Keratinocyte (primary cell): ENCODE measurements around the gene KLHL3. TPM values are rescaled to one million over a fixed set of nuclear protein-coding genes. Genes with fewer than 3 reads are reported as not detected.

Experiments
- DNase-seq: peaks from one replicate; pipeline ENCODE4 v3.0.0-alpha.2; 2011; ENCODE audit warnings: low read depth, missing footprints, low spot score
- FAIRE-seq: peaks from 2 replicates; lab custom pipeline; 2011; peaks lifted over from hg19 to GRCh38; lab: Jason Lieb, UNC
- H2AFZ ChIP-seq: 2 replicates; pipeline ENCODE4 v1.6.0; 2012; ENCODE audit warnings: low read length, control low read depth, inconsistent platforms; ENCODE audit not compliant: control insufficient read depth
- H3K27ac ChIP-seq: 2 replicates; pipeline ENCODE4 v1.5.1; 2011; ENCODE audit warnings: low read length; ENCODE audit not compliant: control insufficient read depth, insufficient read depth
- H3K27me3 ChIP-seq: 3 replicates; pipeline ENCODE4 v1.6.0; 2011; ENCODE audit warnings: low read length; ENCODE audit not compliant: control insufficient read depth, insufficient read depth; ENCODE audit errors: extremely low read depth
- H3K36me3 ChIP-seq, 2 experiments: 2 replicates in 1 of 2; 3 replicates in 1 of 2; pipeline ENCODE4 v1.5.1; 2011; ENCODE audit warnings: low read length in 2 of 2, mild to moderate bottlenecking in 1 of 2; ENCODE audit not compliant: control insufficient read depth in 2 of 2, insufficient read depth in 2 of 2; ENCODE audit errors: extremely low read depth in 1 of 2
- H3K4me1 ChIP-seq: 3 replicates; pipeline ENCODE4 v1.5.1; 2011; ENCODE audit warnings: low read length; ENCODE audit not compliant: control insufficient read depth, insufficient read depth; ENCODE audit errors: extremely low read depth
- H3K4me2 ChIP-seq: 3 replicates; pipeline ENCODE4 v1.6.0; 2011; ENCODE audit warnings: low read depth, low read length; ENCODE audit not compliant: control insufficient read depth, insufficient read depth; ENCODE audit errors: extremely low read depth
- H3K4me3 ChIP-seq, 3 experiments: fragments of 200-600 bp in 1 of 3; sonication (generic) in 1 of 3; 2 replicates in 2 of 3; 3 replicates in 1 of 3; pipeline ENCODE4 v1.5.1; 2011 to 2016; ENCODE audit warnings: low read length in 3 of 3, mild to moderate bottlenecking in 3 of 3, control low read depth in 2 of 3, inconsistent platforms in 1 of 3, low read depth in 1 of 3, mixed read lengths in 1 of 3, mixed run types in 1 of 3, moderate library complexity in 1 of 3; ENCODE audit not compliant: control insufficient read depth in 2 of 3, insufficient read depth in 2 of 3; ENCODE audit errors: extremely low read depth in 1 of 3
- H3K79me2 ChIP-seq: 2 replicates; pipeline ENCODE4 v1.6.0; 2012; ENCODE audit warnings: low read length; ENCODE audit not compliant: control insufficient read depth, insufficient read depth
- H3K9ac ChIP-seq: 3 replicates; pipeline ENCODE4 v1.6.0; 2011; ENCODE audit warnings: low read length; ENCODE audit not compliant: control insufficient read depth, insufficient read depth; ENCODE audit errors: extremely low read depth
- H3K9me1 ChIP-seq: 3 replicates; pipeline ENCODE4 v1.6.0; 2011; ENCODE audit warnings: low read length; ENCODE audit not compliant: control insufficient read depth, insufficient read depth; ENCODE audit errors: extremely low read depth
- H3K9me3 ChIP-seq: 2 replicates; pipeline ENCODE4 v1.5.1; 2012; ENCODE audit warnings: low read depth, low read length; ENCODE audit not compliant: control insufficient read depth
- H4K20me1 ChIP-seq: 3 replicates; pipeline ENCODE4 v1.6.0; 2011; ENCODE audit warnings: low read length; ENCODE audit not compliant: control insufficient read depth, insufficient read depth; ENCODE audit errors: extremely low read depth
- CTCF ChIP-seq, 3 experiments: IDR thresholded peaks in 1 of 3; conservative IDR thresholded peaks in 1 of 3; optimal IDR thresholded peaks in 1 of 3; 2 replicates in 2 of 3; 3 replicates in 1 of 3; pipeline versions ENCODE3 to v1.5.1; 2011; ENCODE audit warnings: low read length in 3 of 3, mild to moderate bottlenecking in 3 of 3, moderate library complexity in 2 of 3, control low read depth in 1 of 3, inconsistent platforms in 1 of 3; ENCODE audit not compliant: insufficient read depth in 2 of 3; ENCODE audit errors: extremely low read depth in 1 of 3
- EZH2 ChIP-seq: IDR thresholded peaks from one replicate; pipeline ENCODE4 v1.6.1; 2012; ENCODE audit warnings: inconsistent platforms, mild to moderate bottlenecking, low read length, moderate library complexity
- dilution Hi-C: fragments of 300-500 bp; cut with MboI; formaldehyde crosslinking; loops from one replicate; pipeline ENCODE4 v1.7.0; 2020; ENCODE audit warnings: low sequenced_read_pairs; ENCODE audit not compliant: extremely low pct_ligation_motif_present
- polyA plus RNA-seq, 5 experiments: library from polyadenylated mRNA; depleted of rRNA in 3 of 5; stranded (reverse) in 3 of 5; stranded (forward) in 1 of 5; unstranded in 1 of 5; fragments of >200 nt; gene quantifications; 1 replicate in 1 of 5; 2 replicates in 3 of 5; 3 replicates in 1 of 5; pipeline versions ENCODE4 v1.2.1 to v1.2.3, GENCODE V29; 2011 to 2012; ENCODE audit warnings: missing spikeins in 2 of 5, low read depth in 1 of 5, low replicate concordance in 1 of 5

Gene KLHL3
- polyA plus RNA-seq, 1 donor (not counting 4 experiments of a cell fraction or from before 2014, with no cell fraction given), result 2.5 TPM

GRCh38 chr5:137747848-137748247, 12.0 kb upstream of the KLHL3 start:
- Histone ChIP-seq H3K79me2 (peaks cover 28% of the 10 kb centered on the region), H3K9me1 (no peaks in the 10 kb centered on the region), H3K9ac (no peak overlapping the region), H3K4me3 (no peak overlapping the region), H3K4me1 (peaks cover 8% of the 10 kb centered on the region), H2AFZ (no peak overlapping the region), H3K36me3 (peaks cover 0 to 13% of the 10 kb centered on the region in 2 experiments), H3K9me3 (no peaks in the 10 kb centered on the region), H4K20me1 (peaks cover 11% of the 10 kb centered on the region), H3K4me2 (no peak overlapping the region), H3K27me3 (no peaks in the 10 kb centered on the region), H3K27ac (no peak overlapping the region)
- dilution Hi-C loops, result no loop called here
- FAIRE-seq, result no peak
- DNase-seq, result no peak
- TF ChIP-seq EZH2 (no peak), CTCF (optimal IDR thresholded peaks at IDR 0.05 in 1 of 3, IDR thresholded peaks at IDR 0.05 in 1 of 3, conservative IDR thresholded peaks at IDR 0.05 in 1 of 3; ENCODE audit: extremely low read depth in 1 of 3, insufficient read depth in 2 of 3, low read length in 3 of 3) (no peak)

GRCh38 chr5:137743031-137743640, 7.2 kb upstream of the KLHL3 start:
- Histone ChIP-seq H3K79me2 (no peaks in the 10 kb centered on the region), H4K20me1 (no peaks in the 10 kb centered on the region), H3K36me3 (no peaks in the 10 kb centered on the region), H3K9me1 (no peaks in the 10 kb centered on the region), H3K9ac (no peak overlapping the region), H2AFZ (no peak overlapping the region), H3K27ac (no peak overlapping the region), H3K4me1 (no peaks in the 10 kb centered on the region), H3K4me3 (no peak overlapping the region), H3K9me3 (no peaks in the 10 kb centered on the region), H3K27me3 (no peaks in the 10 kb centered on the region), H3K4me2 (no peak overlapping the region)
- peak; percentile 79 for FAIRE-seq
- peak; percentile 33 for DNase-seq
- dilution Hi-C loops, result no loop called here
- TF ChIP-seq CTCF (optimal IDR thresholded peaks at IDR 0.05 in 1 of 3, IDR thresholded peaks at IDR 0.05 in 1 of 3, conservative IDR thresholded peaks at IDR 0.05 in 1 of 3; ENCODE audit: extremely low read depth in 1 of 3, insufficient read depth in 2 of 3, low read length in 3 of 3) (peak; percentile 50 to 63 (median 57)), EZH2 (no peak)
